Measurements from ENCODE around the gene SLC16A1.

The SLC16A1 gene

GRCh38 chr1:112862753-112863426 lies 93.1 kb downstream of the SLC16A1 start:
- DNase-seq = no peak
- intact Hi-C loops (cut with DNase I) = no loop called here

Data from head of caudate nucleus (tissue), 42 donors.